HG03442 (cell line): ENCODE data around the gene COL27A1.
"Not testable (repeated sequence)": the region's sequence is repeated elsewhere in the genome, so short reads cannot be mapped to it uniquely, and the experiment has no call there.

Experiments
- ATAC-seq: cut with Tn5 transposase; IDR thresholded peaks from one replicate; pipeline ENCODE4 v1.9.1; 2021; ENCODE audit warnings: mild to moderate bottlenecking, moderate library complexity; ENCODE audit not compliant: unreplicated experiment

COL27A1 gene

DNA sequence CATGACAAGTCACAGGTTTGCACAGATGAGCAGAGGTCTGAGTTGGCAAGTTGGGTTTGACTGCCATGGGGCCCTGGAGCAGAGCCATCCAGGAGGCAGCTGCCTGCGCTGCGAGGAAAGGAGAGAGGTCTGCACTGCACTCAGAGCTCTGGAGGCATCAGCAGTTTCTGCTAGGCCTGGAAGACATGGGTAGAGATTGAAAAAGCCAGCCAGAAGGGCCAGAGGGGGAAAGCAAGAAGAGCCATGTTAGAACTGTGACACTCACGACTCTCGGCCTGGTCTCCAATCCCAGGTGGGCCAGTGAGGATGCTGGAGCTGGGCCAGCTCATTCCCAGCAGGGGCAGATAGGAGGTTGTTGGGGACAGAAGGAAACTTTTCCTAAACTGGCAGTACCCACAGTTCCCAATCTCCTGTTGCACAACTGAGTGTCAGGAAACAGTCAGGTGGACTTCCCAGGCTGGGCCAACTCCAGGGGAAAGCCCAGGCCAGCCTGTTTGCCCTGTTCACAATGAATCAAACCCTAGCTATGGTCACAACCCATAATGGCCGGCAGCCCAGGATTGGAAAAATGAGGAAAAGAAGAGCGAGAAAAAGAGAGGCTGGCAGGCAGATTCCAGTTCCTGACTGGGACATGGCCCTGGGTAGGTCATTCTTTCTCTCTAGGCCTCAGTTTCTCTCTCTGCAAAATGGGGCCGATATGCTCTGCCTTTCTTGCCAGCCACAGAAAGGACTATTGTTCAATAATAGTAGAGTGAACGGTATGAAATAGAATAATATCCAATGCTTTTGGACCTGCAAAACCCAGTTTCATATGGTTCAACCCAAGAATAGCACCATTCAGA, 159.8 kb downstream of the COL27A1 start:
- no peak for ATAC-seq

DNA sequence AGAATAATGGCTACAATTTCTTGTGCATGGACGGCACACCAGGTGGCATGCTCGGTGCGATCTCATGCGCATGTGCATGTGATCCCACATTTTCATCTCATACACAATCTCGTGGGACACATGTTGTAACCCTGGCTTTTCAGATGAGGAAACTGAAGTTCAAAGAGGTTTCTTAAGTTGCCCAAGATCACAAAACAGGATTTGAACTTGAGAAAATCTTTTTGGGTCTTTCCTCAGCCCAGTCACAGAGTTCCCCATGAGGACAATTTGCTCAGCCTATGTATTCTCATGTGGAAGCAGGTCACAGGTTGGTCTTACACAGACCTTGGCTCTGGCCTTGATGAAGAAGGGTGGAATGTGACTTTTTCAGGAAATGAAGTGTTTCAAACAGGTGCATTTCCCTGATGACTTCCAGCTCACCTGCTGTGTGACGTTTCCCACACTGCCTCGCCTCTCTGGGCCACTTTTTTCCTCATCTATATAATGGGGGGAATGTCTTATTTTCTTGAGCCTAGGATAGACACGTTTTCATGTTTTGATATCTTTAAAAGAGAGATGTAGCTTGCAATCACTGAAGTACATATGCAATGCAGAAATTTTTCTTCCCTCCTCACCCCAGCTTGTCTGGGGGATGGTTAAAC, 160.5 kb downstream of the COL27A1 start:
- no peak for ATAC-seq

DNA sequence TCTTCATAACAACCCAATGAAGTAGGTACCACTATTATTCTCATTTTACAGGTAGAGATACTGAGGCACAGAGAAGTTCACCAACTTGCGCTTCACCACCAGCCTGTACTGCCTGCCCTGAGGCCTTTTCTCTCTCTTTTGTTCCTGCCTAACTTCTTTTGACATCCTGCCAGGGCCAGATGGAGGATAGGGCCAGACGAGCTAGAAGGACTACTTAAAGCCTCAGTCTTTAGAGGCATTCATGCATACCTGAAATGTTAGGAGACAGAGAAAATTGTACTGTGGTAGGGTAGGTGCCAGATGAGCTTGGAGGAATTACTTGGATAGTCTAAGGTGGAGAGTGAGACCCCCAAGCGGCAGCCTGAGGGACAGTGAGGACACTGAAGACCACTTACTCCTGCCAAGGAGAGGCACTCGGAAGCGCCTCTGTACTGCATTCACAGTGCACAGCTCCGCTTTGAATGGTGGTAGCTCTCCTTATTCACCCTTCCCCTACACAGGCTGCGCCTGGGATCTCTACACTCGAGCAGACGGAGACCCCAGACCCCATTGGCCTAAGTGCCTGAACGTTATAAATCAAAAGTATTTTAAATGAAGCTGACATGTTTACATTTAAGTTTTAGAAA, 161.4 kb downstream of the COL27A1 start:
- no peak for ATAC-seq

DNA sequence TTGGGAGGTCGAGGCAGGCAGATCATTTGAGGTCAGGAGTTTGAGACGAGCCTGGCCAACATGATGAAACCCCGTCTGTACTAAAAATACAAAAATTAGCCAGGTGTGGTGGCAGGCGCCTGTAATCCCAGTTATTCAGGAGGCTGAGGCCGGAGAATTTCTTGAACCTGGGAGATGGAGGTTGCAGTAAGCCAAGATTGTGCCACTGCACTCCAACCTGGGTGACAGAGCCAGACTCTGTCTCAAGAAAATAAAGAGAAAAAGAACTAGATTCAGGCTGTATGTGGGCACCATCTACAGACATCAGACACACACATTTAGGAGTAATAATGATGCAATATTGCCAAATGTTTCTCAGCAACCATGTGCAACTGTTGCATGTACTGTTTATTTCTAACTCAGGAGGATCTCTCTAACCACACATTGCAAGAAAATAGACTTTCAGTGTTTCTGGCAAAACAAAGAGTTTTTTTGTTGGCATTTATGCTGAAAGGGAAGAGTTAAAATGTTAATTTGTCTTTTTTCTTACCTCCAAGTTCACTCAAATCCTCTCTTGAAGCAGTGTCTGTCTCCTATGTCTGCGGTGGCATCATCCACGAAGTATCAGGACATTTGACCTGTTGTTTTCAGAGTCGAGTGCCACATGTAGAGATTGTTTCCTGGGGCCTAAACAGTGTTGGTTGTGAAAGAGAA, 162.5 kb downstream of the COL27A1 start:
- ATAC-seq: no peak

DNA sequence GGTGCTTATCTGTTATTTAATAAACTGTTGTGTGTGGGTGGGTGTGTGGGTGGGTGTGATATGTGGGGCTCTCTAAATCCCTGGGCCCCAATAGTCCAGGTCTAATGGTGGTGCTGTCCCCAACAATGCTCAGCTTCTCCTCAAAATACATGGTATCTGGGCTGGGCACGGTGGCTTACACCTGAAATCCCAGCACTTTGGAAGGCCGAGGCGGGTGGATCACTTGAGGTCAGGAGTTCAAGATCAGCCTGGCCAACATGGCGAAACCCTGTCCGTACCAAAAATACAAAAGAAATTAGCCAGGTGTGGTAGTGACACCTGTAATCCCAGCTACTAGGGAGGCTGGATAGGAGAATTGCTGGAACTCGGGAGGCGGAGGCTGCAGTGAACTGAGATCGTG, 163.1 kb downstream of the COL27A1 start:
- no peak for ATAC-seq

DNA sequence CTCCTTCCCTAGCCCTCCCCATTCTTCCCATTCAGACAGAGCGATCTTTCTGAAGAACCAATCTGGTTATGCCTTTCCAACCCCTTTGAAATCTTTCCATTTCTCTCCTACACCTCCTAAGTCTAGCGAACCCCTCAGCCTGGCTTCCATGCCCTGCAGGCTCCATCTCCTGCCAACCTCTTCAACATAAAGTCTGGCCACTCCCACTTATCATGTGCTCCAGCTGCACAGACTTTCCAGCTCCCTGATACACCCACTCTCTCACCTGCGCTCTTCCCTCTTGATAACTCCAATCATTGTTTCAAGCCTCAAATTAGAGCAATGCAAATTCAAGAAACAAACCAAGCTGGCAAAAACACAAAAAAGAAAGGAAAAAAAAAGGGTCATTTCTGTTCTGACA, 163.8 kb downstream of the COL27A1 start:
- no peak for ATAC-seq

DNA sequence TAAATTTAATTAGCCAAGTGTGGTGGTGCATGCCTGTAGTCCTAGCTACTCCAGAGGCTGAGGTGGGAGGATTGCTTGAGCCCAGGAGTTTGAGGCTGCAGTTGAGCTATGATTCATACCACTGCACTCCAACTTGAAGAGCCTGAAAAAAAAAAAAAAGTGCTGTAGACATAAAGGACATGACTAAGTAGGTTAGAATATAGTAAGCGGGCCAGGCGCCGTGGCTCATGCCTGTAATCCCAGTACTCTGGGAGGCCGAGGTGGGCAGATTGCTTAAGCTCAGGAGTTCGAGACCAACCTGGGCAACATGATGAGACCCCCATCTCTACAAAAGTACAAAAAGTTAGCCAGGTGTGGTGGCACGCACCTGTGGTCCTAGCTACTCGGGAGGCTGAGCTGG, 165.4 kb downstream of the COL27A1 start:
- not testable (repeated sequence) for ATAC-seq

DNA sequence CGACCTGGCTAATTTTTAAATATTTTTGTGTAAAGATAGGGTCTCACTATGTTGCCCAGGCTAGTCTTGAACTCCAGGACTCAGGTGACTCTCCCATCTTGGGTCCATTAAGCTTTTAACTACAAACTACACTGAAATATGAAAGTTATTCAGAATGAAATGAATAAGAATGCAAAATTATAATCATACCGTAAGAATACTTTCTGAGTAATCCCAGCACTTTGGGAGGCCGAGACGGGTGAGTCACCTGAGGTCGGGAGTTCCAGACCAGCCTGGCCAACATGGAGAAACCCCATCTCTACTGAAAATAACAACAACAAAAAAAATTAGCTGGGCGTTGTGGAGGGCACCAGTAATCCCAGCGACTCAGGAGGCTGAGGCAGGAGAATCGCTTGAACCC, 166.4 kb downstream of the COL27A1 start:
- no peak for ATAC-seq

DNA sequence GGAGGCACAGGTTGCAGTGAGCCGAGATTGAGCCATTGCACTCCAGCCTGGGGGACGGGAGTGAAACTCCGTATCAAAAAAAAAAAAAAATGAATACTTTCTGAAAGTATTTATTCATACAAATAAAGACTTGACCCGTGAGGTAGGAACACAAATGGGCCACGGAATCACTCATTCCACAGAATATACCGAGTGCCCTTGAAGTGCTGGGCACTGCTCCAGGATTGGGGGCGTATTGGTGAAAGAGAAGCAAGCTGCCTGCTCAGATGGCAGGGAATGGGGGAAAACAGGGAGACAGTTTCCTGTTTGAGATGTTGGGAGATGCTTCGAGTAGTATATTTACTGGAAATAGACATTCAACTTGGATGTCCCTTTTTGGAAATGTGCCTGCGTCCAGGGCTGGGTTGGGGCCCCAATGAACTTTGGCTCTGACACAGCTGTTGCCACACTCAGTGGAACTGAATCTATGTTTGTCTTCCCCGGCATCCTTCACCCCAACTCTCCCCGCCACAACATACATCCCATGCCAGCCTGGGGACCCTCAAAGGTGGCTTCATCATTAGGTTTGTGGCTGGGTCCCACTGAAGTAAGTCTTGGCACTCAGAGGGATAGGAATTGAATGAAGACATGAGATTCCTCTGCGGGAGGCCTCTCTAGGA, 167.0 kb downstream of the COL27A1 start:
- ATAC-seq: not testable (repeated sequence)

DNA sequence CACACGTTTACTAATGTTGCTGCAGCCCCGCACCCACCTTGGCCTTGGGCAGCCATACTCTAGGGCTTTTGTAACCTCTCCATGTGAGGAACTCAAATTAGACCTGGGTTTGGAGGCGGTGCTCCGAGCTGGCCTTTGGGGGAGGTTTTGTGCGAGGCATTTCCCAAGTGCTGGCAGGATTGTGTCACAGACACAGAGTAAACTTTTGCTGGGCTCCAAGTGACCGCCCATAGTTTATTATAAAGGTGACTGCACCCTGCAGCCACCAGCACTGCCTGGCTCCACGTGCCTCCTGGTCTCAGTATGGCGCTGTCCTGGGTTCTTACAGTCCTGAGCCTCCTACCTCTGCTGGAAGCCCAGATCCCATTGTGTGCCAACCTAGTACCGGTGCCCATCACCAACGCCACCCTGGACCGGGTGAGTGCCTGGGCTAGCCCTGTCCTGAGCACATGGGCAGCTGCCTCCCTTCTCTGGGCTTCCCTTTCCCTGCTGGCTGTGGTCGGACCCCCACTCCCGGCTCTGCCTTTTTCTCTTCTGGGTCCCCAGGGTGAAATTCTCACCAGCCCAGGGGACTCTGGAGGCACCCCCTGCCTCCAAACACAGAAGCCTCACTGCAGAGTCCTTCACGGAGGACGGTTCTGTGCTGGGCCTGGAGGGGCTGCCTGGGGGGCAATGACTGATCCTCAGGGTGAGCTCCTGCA, 167.6 kb downstream of the COL27A1 start, which contains the start of gene ORM1:
ORM1 (plus strand) TSS at position 268 of the 701 bp plus-strand sequence; CDS start at position 304, 36 bp downstream.
- ATAC-seq: not testable (repeated sequence)

DNA sequence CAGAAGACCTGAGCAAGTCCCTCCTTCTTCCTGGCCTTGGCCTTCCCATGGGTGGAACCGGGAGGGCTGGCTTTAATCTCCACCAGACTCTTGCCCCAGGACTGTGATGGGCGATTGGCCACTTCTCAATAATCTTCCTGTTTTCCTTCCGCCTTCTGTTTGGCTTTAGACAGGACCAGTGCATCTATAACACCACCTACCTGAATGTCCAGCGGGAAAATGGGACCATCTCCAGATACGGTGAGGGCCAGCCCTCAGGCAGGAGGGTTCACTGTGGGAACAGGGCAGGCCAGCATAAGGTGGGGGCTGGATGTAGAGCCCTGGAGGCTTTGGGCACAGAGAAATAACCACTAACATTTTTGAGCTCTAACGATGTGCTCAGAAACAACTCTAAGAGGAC, 168.5 kb downstream of the COL27A1 start:
- ATAC-seq: not testable (repeated sequence)

DNA sequence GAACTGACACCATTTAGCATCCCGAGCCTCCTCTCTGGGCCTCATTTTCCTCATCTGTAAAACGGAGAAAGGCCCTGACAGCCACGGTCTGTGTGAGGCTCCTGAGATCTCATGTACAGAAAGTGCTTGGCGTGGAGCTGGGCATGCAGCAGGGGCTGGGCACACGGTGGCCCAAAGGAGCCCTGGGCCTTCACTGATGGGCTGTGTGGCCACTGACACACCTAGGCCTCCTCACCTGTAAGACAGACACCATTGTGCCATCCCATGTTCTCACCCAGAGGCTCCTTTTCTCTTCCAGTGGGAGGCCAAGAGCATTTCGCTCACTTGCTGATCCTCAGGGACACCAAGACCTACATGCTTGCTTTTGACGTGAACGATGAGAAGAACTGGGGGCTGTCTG, 169.2 kb downstream of the COL27A1 start:
- no peak for ATAC-seq

DNA sequence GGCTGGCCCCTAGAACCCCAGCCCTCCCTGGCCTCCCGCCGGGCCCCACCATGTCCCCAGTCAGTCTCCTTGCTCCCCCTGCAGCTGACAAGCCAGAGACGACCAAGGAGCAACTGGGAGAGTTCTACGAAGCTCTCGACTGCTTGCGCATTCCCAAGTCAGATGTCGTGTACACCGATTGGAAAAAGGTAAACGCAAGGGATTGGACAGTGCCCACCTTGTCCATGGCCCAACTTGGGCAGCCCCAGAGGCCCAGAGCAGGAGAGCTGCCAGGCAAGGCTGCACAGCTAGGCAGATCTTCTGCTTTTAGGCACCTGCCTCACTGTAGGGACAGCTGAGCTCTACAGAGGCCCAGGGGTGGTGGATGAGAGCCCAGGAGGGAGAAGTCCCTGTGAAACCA, 169.6 kb downstream of the COL27A1 start:
- ATAC-seq: not testable (repeated sequence)

DNA sequence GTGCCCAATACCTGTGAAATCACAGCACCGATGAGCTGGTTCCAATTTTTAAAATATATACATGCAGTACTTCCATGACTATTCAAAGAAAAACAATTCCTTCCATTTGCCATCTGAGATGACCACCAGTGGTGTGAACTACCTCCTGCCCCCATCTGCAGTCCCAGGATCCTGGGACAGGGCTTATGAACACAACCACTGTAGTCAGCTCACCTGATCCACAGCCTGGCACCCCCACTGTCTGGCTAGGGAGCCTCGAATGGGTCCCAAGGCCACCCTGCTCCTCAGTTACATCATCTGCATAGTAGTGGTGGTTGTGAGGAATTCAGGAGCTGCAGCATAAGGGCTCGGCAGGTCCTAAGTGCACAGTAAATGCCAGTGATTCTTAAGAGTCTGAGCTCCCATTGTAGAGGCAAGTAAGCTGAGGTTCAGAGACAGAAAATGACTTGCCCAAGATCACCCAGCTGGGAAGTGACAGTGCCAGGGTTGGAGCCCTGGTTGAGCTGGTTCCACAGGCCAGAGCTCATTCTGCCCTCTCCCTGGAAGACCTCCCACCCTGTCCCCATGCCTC, 170.4 kb downstream of the COL27A1 start:
- ATAC-seq: not testable (repeated sequence)

DNA sequence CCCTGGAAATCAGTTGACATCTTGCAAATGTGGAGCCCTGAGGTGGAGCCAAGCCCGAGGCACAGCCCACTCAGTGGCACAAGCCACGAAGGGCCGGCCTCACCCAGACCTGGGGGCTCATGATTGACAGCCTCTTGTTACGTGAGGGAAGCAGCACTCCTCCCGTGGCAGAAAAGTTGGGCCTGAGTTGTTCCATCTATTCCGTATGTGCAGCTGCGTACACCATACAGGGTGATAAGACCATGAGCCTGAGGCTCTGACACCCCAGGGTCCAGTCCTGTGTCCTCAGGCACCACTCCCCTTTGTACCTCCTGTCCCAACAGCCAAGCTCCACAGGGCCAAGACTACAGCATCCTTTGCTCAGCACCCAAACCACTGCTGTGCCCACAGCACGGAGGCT, 172.4 kb downstream of the COL27A1 start:
- no peak for ATAC-seq

DNA sequence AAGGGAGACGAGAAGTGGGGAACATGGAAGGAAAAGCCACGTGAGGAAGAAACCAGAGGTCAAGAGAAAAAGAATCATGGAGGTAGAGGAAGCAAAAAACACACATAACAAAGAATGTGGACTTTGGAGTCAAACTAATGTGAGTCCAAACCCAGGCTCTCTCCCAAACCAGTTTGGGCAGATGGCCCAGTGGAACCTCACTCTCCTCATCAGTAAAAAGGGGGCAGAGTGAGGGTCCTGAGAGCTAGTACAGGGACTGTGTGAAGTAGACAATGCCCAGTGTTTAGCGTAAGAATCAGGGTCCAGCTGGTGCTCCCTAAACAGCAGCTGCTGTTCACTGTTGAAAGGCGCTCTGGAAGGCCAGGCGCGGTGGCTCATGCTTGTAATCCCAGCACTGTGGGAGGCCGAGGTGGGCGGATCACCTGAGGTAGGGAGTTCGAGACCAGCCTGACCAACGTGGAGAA, 173.1 kb downstream of the COL27A1 start:
- not testable (repeated sequence) for ATAC-seq

DNA sequence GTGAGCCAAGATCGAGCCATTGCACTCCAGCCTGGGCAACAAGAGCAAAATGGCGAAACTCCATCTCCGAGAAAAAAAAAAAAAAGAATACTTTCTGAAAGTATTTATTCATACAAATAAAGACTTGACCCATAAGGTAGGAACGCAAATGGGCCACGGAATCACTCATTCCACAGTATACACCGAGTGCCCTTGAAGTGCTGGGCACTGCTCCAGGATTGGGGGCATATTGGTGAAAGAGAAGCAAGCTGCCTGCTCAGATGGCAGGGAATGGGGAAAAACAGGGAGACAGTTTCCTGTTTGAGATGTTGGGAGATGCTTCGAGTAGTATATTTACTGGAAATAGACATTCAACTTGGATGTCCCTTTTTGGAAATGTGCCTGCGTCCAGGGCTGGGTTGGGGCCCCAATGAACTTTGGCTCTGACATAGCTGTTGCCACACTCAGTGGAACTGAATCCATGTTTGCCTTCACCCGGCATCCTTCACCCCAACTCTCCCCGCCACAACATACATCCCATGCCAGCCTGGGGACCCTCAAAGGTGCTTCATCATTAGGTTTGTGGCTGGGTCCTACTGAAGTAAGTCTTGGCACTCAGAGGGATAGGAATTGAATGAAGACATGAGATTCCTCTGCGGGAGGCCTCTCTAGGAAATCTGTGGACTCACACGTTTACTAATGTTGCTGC, 173.7 kb downstream of the COL27A1 start:
- ATAC-seq: not testable (repeated sequence)

DNA sequence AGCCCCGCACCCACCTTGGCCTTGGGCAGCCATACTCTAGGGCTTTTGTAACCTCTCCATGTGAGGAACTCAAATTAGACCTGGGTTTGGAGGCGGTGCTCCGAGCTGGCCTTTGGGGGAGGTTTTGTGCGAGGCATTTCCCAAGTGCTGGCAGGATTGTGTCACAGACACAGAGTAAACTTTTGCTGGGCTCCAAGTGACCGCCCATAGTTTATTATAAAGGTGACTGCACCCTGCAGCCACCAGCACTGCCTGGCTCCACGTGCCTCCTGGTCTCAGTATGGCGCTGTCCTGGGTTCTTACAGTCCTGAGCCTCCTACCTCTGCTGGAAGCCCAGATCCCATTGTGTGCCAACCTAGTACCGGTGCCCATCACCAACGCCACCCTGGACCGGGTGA, 174.3 kb downstream of the COL27A1 start, which contains the start of gene ORM2:
ORM2 (plus strand) TSS at position 245 of the 398 bp plus-strand sequence; CDS start at position 281, 36 bp downstream.
- ATAC-seq: not testable (repeated sequence)

DNA sequence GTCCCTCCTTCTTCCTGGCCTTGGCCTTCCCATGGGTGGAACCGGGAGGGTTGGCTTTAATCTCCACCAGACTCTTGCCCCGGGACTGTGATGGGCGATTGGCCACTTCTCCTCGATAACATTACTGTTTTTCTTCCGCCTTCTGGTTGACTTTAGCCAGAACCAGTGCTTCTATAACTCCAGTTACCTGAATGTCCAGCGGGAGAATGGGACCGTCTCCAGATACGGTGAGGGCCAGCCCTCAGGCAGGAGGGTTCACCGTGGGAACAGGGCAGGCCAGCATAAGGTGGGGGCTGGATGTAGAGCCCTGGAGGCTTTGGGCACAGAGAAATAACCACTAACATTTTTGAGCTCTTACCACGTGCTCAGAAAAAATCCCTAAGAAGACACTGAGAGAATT, 175.3 kb downstream of the COL27A1 start:
- no peak for ATAC-seq
